HCT116 (cell line): ENCODE measurements around the gene BRD3OS. TPM values are rescaled to one million over a fixed set of nuclear protein-coding genes. Genes with fewer than 3 reads are reported as not detected.

ENCODE experiments used
- ATAC-seq: fragments of 200-7000 bp; cut with Tn5 transposase; 2 replicates; pipeline ENCODE4 v1.9.1; 2020; ENCODE audit warnings: mild to moderate bottlenecking, moderate library complexity
- BruUV-seq: library from RNA; stranded (reverse); fragments of 400-500 nt; replicated peaks from 2 replicates; lab custom pipeline; 2021; lab: Mats Ljungman, UMichigan
- CTCF ChIA-PET: fragments of 300-600 bp; sonication (Branson Sonifier 250); formaldehyde crosslinking; loops from one replicate; lab custom pipeline; 2021; ENCODE audit warnings: antibody characterized with exemption; lab: Charles Lee
- POLR2A ChIA-PET: fragments of 300-600, 350-600 bp; sonication (Branson Sonifier 250); formaldehyde crosslinking; loops from one replicate; lab custom pipeline; 2021; ENCODE audit warnings: antibody characterized with exemption; lab: Charles Lee
- RAD21 ChIA-PET, 2 experiments: fragments of 300-600 bp; sonication (Branson Sonifier 250); formaldehyde crosslinking; loops; one replicate each; lab custom pipeline; 2023; ENCODE audit warnings: low total read pairs in 2 of 2; ENCODE audit not compliant: uncharacterized antibody in 2 of 2, unreplicated experiment in 2 of 2, low non-redundant PET in 1 of 2; lab: Charles Lee
- DNase-seq: peaks from one replicate; pipeline ENCODE4 v3.0.0-alpha.2; 2010; ENCODE audit warnings: low read depth, low spot score
- H2AFZ ChIP-seq: fragments of 200-600 bp; shearing (Covaris generic), sonication (generic); 2 replicates; pipeline ENCODE4 v1.6.1; 2017; ENCODE audit warnings: low read depth, mixed run types, mixed read lengths, antibody characterized with exemption, low read length; ENCODE audit not compliant: poor library complexity, severe bottlenecking
- H3K27ac ChIP-seq: 2 replicates; pipeline ENCODE4 v1.5.1; 2012; ENCODE audit warnings: low read depth, low read length
- H3K27me3 ChIP-seq: fragments of 200-600 bp; sonication (generic); 2 replicates; pipeline ENCODE4 v1.6.1; 2016; ENCODE audit warnings: mixed run types, low read length, mixed read lengths; ENCODE audit not compliant: insufficient read depth
- H3K36me3 ChIP-seq, 2 experiments: fragments of 200-500 bp in 1 of 2; fragments of 200-600 bp in 1 of 2; sonication (Bioruptor generic) in 1 of 2; sonication (generic) in 1 of 2; 2 replicates each; pipeline versions ENCODE4 v1.5.1 to v1.6.1; 2014 to 2016; ENCODE audit warnings: low read length in 2 of 2, inconsistent platforms in 1 of 2, mixed read lengths in 1 of 2, mixed run types in 1 of 2; ENCODE audit not compliant: insufficient read depth in 2 of 2, control insufficient read depth in 1 of 2
- H3K4me1 ChIP-seq, 2 experiments: fragments of 200-600 bp in 1 of 2; sonication (generic) in 1 of 2; 2 replicates each; pipeline versions ENCODE4 v1.5.1 to v1.6.1; 2012 to 2017; ENCODE audit warnings: low read length in 2 of 2, inconsistent platforms in 1 of 2, mild to moderate bottlenecking in 1 of 2, mixed read lengths in 1 of 2, mixed run types in 1 of 2, moderate library complexity in 1 of 2; ENCODE audit not compliant: insufficient read depth in 2 of 2, control insufficient read depth in 1 of 2
- H3K4me2 ChIP-seq: fragments of 200-600 bp; sonication (generic); 2 replicates; pipeline ENCODE4 v1.6.1; 2017; ENCODE audit warnings: mixed run types, low read length, mixed read lengths
- H3K4me3 ChIP-seq, 2 experiments: fragments of 200-600 bp in 1 of 2; sonication (generic) in 1 of 2; replicated peaks in 1 of 2; 2 replicates each; pipeline ENCODE4 v1.5.1; 2011 to 2016; ENCODE audit warnings: low read length in 2 of 2, control low read depth in 1 of 2, low read depth in 1 of 2, mild to moderate bottlenecking in 1 of 2, mixed read lengths in 1 of 2, mixed run types in 1 of 2
- H3K79me2 ChIP-seq: fragments of 200-600 bp; sonication (generic); 2 replicates; pipeline ENCODE4 v1.6.1; 2017; ENCODE audit warnings: mild to moderate bottlenecking, mixed run types, low read length, moderate library complexity, mixed read lengths; ENCODE audit not compliant: insufficient read depth
- H3K9ac ChIP-seq: fragments of 200-600 bp; sonication (generic); 2 replicates; pipeline ENCODE4 v1.6.1; 2016; ENCODE audit warnings: low read length, mixed read lengths
- H3K9me2 ChIP-seq: fragments of 200-600 bp; sonication (generic), shearing (Covaris generic); 2 replicates; pipeline ENCODE4 v1.6.1; 2017; ENCODE audit warnings: mixed run types, mild to moderate bottlenecking, moderate library complexity; ENCODE audit not compliant: insufficient read depth
- H3K9me3 ChIP-seq, 2 experiments: fragments of 200-500 bp in 1 of 2; fragments of 200-600 bp in 1 of 2; sonication (Bioruptor generic) in 1 of 2; sonication (generic) in 1 of 2; 2 replicates each; pipeline ENCODE4 v1.6.1; 2014 to 2017; ENCODE audit warnings: low read length in 2 of 2, mixed read lengths in 2 of 2, inconsistent platforms in 1 of 2, low read depth in 1 of 2, mild to moderate bottlenecking in 1 of 2, mixed run types in 1 of 2, moderate library complexity in 1 of 2; ENCODE audit not compliant: control insufficient read depth in 1 of 2, insufficient read depth in 1 of 2
- H4K20me1 ChIP-seq: fragments of 200-600 bp; sonication (generic), shearing (Covaris generic); 2 replicates; pipeline ENCODE4 v1.6.1; 2017; ENCODE audit warnings: mixed run types, mild to moderate bottlenecking, moderate library complexity; ENCODE audit not compliant: insufficient read depth
- CTCF ChIP-seq, 3 experiments: fragments of 200-600 bp in 1 of 3; sonication (generic) in 1 of 3; IDR thresholded peaks in 2 of 3; conservative IDR thresholded peaks in 1 of 3; 2 replicates each; pipeline ENCODE4 v1.5.1; 2012 to 2017; ENCODE audit warnings: low read depth in 2 of 3, low read length in 2 of 3, antibody characterized with exemption in 1 of 3, borderline replicate concordance in 1 of 3, control low read depth in 1 of 3, mild to moderate bottlenecking in 1 of 3, mixed read lengths in 1 of 3, mixed run types in 1 of 3, moderate library complexity in 1 of 3; ENCODE audit not compliant: insufficient read depth in 1 of 3
- RAD21 ChIP-seq: IDR thresholded peaks from 2 replicates; pipeline ENCODE4 v1.6.1; 2012; ENCODE audit warnings: low read depth, mild to moderate bottlenecking
- TCF7L2 ChIP-seq: IDR thresholded peaks from 2 replicates; pipeline ENCODE4 v1.7.0; 2011; ENCODE audit warnings: borderline replicate concordance, inconsistent platforms; ENCODE audit not compliant: insufficient read depth, insufficient read length; ENCODE audit errors: extremely low read depth
- intact Hi-C: fragments of 100-400 bp; cut with micrococcal nuclease; formaldehyde crosslinking; loops from 2 replicates; pipeline ENCODE4 v1.10.0; 2022
- total RNA-seq: library from RNA; stranded (reverse); gene quantifications from one replicate; pipeline ENCODE4 v1.2.1, GENCODE V29; 2021; ENCODE audit not compliant: unreplicated experiment
- TF ChIP-seq, protein P1 (sequence below): IDR thresholded peaks from 2 replicates; pipeline ENCODE4 v1.6.1; 2012

The BRD3OS gene
- total RNA-seq, 1 experiment from 2014 or later = 17.0 TPM

GRCh38 chr9:134053941-134054761 lies 28.9 kb downstream of the BRD3OS start:
- H3K9me3 ChIP-seq = no peaks in the 10 kb centered on the region
- H3K79me2 ChIP-seq = peaks cover 22% of the 10 kb centered on the region
- no TSS peak for BruUV-seq
- DNase-seq (no peak), ATAC-seq (no peak)
- intact Hi-C loops = no loop called here
- no peak overlapping the region for H3K9ac ChIP-seq
- no peaks in the 10 kb centered on the region for H3K9me2 ChIP-seq
- H3K4me2 ChIP-seq = no peak overlapping the region
- TF ChIP-seq RAD21 = no peak
- no peak for TF ChIP-seq CTCF (IDR thresholded peaks at IDR 0.05 in 2 of 3, conservative IDR thresholded peaks at IDR 0.05 in 1 of 3; ENCODE audit: borderline replicate concordance in 1 of 3, insufficient read depth in 1 of 3, low read depth in 2 of 3, low read length in 2 of 3)
- TF ChIP-seq, protein P1, sequence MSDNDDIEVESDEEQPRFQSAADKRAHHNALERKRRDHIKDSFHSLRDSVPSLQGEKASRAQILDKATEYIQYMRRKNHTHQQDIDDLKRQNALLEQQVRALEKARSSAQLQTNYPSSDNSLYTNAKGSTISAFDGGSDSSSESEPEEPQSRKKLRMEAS = no peak
- no peak for TF ChIP-seq TCF7L2
- TF ChIP-seq, all 23 proteins: peak for 0
- Histone ChIP-seq H3K27ac (no peak overlapping the region), H3K36me3 (peaks cover 6 to 7% of the 10 kb centered on the region in 2 experiments; a peak in 2 of 4 replicates), H2AFZ (no peak overlapping the region), H4K20me1 (no peaks in the 10 kb centered on the region), H3K27me3 (no peaks in the 10 kb centered on the region), H3K4me1 (peaks cover 4 to 18% of the 10 kb centered on the region in 2 experiments; a peak in 3 of 4 replicates), H3K4me3 (no peak overlapping the region)
- ChIA-PET CTCF (no interaction called here), POLR2A (no interaction called here), RAD21 (no interaction called here)
